Heart left ventricle (tissue), 16 donors: ENCODE measurements around the gene ATXN7L3B. TPM values are rescaled to one million over a fixed set of nuclear protein-coding genes. Genes with fewer than 3 reads are reported as not detected.

Experiments used
- ATAC-seq, 4 donors: fragments of 200-7000 bp; cut with Tn5 transposase; one replicate each; pipeline ENCODE4 v1.9.1; 2020 to 2022; ENCODE audit warnings: moderate library complexity in 4 of 4, mild to moderate bottlenecking in 3 of 4, moderate number of reproducible peaks in 1 of 4
- DNase-seq, 5 donors: peaks; one replicate each; pipeline ENCODE4 v3.0.0-alpha.2; 2020
- H3K27ac ChIP-seq, 12 donors: fragments of 200-600 bp; sonication (generic) in 4 of 12; one replicate each; pipeline versions ENCODE4 v1.5.0 to v1.8.0; 2016 to 2022; ENCODE audit warnings: mild to moderate bottlenecking in 2 of 12
- H3K27me3 ChIP-seq, 9 donors: fragments of 200-600 bp; sonication (generic) in 2 of 9; one replicate each; pipeline versions ENCODE4 v1.5.1 to v1.8.0; 2016 to 2022; ENCODE audit warnings: mild to moderate bottlenecking in 3 of 9
- H3K36me3 ChIP-seq, 9 donors: fragments of 200-600 bp; sonication (generic) in 2 of 9; one replicate each; pipeline versions ENCODE4 v1.5.0 to v1.8.0; 2018 to 2022; ENCODE audit warnings: mild to moderate bottlenecking in 2 of 9
- H3K4me1 ChIP-seq, 12 donors: fragments of 200-600 bp; sonication (generic) in 4 of 12; one replicate each; pipeline versions ENCODE4 v1.5.0 to v1.8.0; 2016 to 2022; ENCODE audit warnings: mild to moderate bottlenecking in 3 of 12
- H3K4me3 ChIP-seq, 12 donors: fragments of 200-600 bp; sonication (generic) in 4 of 12; one replicate each; pipeline versions ENCODE4 v1.5.0 to v1.8.0; 2017 to 2022; ENCODE audit warnings: mild to moderate bottlenecking in 9 of 12, moderate library complexity in 4 of 12
- H3K9me3 ChIP-seq, 12 donors: fragments of 200-600 bp; sonication (generic) in 4 of 12; one replicate each; pipeline versions ENCODE4 v1.5.0 to v1.8.0; 2016 to 2022; ENCODE audit warnings: mild to moderate bottlenecking in 1 of 12
- CTCF ChIP-seq, 12 donors: fragments of 200-600 bp; sonication (generic) in 4 of 12; IDR thresholded peaks; one replicate each; pipeline versions ENCODE4 v1.5.0 to v1.8.0; 2018 to 2022; ENCODE audit warnings: antibody characterized with exemption in 12 of 12, mild to moderate bottlenecking in 5 of 12
- POLR2A ChIP-seq, 2 donors: fragments of 450-650 bp; IDR thresholded peaks; one replicate each; pipeline ENCODE4 v1.6.1; 2017; ENCODE audit warnings: antibody characterized with exemption in 2 of 2, mild to moderate bottlenecking in 2 of 2, moderate library complexity in 2 of 2
- WGBS, 4 donors: extraction: QIAGEN DNeasy Blood & Tissue Kit in 2 of 4; methylation state at CpG; one replicate each; pipeline versions ENCODE4 v1.1.5 to v1.1.7; 2013 to 2018; 5-methylcytosine and 5-hydroxymethylcytosine counted together
- intact Hi-C, 10 donors: fragments of 100-400 bp; cut with DNase I; formaldehyde crosslinking; loops; one replicate each; pipeline versions ENCODE4 v1.11.1 to v1.14.2; 2022
- polyA plus RNA-seq, 2 donors: library from polyadenylated mRNA; stranded (reverse); fragments of 200-250 nt; gene quantifications; one replicate each; pipeline ENCODE4 v1.2.3, GENCODE V29; 2013
- total RNA-seq, 9 donors: library from RNA; depleted of rRNA in 2 of 9; stranded (reverse); fragments of >200 nt in 2 of 9; fragmentation: NEBNext Ultra II Directional in 3 of 9; extraction: Animal tissue kit (Norgen Biotek cat#: 25700) in 3 of 9; gene quantifications; one replicate each; pipeline versions ENCODE4 v1.1.0 to v1.2.4, GENCODE V29; 2016 to 2023
- donor health status: ischemic (EF 13 %, LVEDD 7.1; RV severe dilation, severe dysfunction).
- donor health status: healthy with polysubstance abuse.
- donor health status: DM: no; HTN: yes; CAD: no.
- donor health status: DM: no; HTN: no; CAD: no.
- donor health status: ischemic (EF 25% LVEDD 6.9; RV normal size, moderate dysfunction).
- donor health status: ischemic (EF 25% LVEDD 5.7; RV mildly dilated, moderate dysfunction).
- donor health status: healthy.
- donor health status: DM: yes; HTN: yes; CAD: no.
- donor health status: ischemic (EF 35%, LVEDD 5.7; RV mildly dilated, moderate dysfunction).
- donor health status: nonischemic (EF 11% LVEDD 7.7; RV severe dilation, severe dysfunction).
- donor health status: DM: yes; HTN: yes; CAD: no.
- donor health status: PGD.
- donor health status: ischemic (EF 29% LVEDD 5.4; RV normal size, mild dysfunction).
- donor health status: nonischemic (EF 23%, LVEDD 6.1; RV moderate dilation, normal function).

ATXN7L3B gene
- total and polyA plus RNA-seq, 11 donors = 7.0 to 25.5 (median 22.1) TPM

- DNase-seq (no peak), ATAC-seq (no peak)
- H3K27me3 ChIP-seq = no peaks in the 10 kb centered on the region
- intact Hi-C loops = no loop called here
- 35 to 60% (median 46%) methylated on average over 2 of the region's 2 CpGs for WGBS, 4 donors
- H3K27ac ChIP-seq = no peak overlapping the region
- H3K9me3 ChIP-seq = no peaks in the 10 kb centered on the region
- no peak overlapping the region for H3K4me3 ChIP-seq
- TF ChIP-seq CTCF (IDR thresholded peaks at IDR 0.05) (no peak), POLR2A (IDR thresholded peaks at IDR 0.05) (no peak)
- H3K36me3 ChIP-seq = no peaks in the 10 kb centered on the region
- H3K4me1 ChIP-seq = no peaks in the 10 kb centered on the region
Measured at GRCh38 chr12:74581439-74581838, 43.8 kb downstream of the ATXN7L3B start.

GRCh38 chr12:74584483-74585062 lies 46.9 kb downstream of the ATXN7L3B start:
- Histone ChIP-seq H3K27ac (no peak overlapping the region), H3K9me3 (no peaks in the 10 kb centered on the region), H3K36me3 (no peaks in the 10 kb centered on the region), H3K4me3 (no peak overlapping the region), H3K27me3 (no peaks in the 10 kb centered on the region), H3K4me1 (no peaks in the 10 kb centered on the region)
- WGBS, 4 donors = 60 to 71% (median 65%) methylated on average over 3 of the region's 3 CpGs
- ATAC-seq (no peak), DNase-seq (no peak)
- no peak for TF ChIP-seq CTCF (IDR thresholded peaks at IDR 0.05)
- TF ChIP-seq POLR2A (IDR thresholded peaks at IDR 0.05) = no peak
- intact Hi-C loops = no loop called here

GRCh38 chr12:74586251-74586650 lies 48.6 kb downstream of the ATXN7L3B start:
- DNase-seq = no peak
- no peaks in the 10 kb centered on the region for H3K9me3 ChIP-seq
- WGBS, 4 donors = 42 to 54% (median 49%) methylated on average over 4 of the region's 4 CpGs
- H3K27me3 ChIP-seq = no peaks in the 10 kb centered on the region
- ATAC-seq = no peak
- intact Hi-C loops = no loop called here
- no peaks in the 10 kb centered on the region for H3K36me3 ChIP-seq
- no peak overlapping the region for H3K27ac ChIP-seq
- no peaks in the 10 kb centered on the region for H3K4me1 ChIP-seq
- H3K4me3 ChIP-seq = no peak overlapping the region
- TF ChIP-seq POLR2A (IDR thresholded peaks at IDR 0.05) = no peak
- TF ChIP-seq CTCF (IDR thresholded peaks at IDR 0.05) = no peak
